CD4-positive, alpha-beta T cell treated with Interleukin-2 at 100 ng/mL for 4 hours (primary cell): ENCODE measurements around the gene COL5A2.

Experiments
- DNase-seq: peaks from one replicate; pipeline ENCODE4 v3.0.0-alpha.2; 2020; ENCODE audit warnings: low spot score

COL5A2 gene

DNA sequence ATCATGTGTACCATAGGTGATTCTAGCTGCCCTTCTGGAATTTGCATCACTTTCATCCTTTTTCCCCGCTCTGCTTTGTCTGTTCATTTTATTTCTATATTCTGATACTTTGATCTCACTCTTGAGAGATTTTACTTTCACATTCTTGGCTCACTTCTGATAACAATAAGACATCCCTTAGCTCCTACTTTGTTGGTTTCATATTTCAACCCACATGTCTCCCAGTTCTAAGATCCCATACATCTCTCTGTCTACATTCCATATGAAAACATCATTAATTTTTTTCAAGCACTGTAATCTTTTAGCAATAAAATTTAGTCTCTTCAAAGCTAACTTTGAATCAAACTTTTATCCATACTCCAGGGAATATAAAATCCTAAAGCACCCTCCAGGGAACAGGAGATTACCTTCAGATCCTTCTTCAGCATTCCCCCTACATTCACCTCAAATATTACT, 129.8 kb downstream of the COL5A2 start:
- no peak for DNase-seq

- no peak for DNase-seq
Observed at GRCh38 chr2:189048189-189048588, 131.4 kb downstream of the COL5A2 start.

DNA sequence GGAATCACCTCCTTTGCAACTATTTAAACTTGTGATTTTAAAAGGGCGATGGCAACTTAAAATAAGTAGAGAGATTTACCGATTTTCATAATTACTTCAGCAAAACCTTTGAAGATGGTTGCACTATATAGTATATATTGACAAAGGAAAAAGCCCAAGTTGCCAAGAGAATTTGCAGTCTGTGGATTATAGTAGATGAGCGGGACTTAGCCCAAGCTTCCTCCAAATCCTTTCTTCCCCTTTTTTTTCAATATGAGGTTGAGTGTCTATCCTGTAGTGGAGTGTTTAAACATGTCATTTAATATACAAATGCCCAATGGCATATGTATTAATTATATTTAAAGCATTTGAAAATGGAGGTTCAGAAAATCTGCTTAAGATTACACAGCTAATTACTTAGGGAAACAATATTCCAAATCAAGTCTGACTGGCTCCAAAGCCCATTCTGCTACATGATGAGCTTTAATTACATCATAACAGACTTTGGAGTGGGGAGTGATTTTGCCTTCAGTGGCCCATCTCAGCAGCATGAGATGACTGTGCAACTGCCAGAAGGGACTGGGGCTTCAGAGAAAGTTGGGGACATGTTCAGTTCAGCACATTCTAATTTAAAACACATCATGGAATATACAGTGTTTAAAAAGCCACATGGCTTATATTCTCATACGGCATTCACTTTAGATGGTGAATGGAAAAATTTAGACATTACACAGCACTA, 132.2 kb downstream of the COL5A2 start:
- DNase-seq = no peak

DNA sequence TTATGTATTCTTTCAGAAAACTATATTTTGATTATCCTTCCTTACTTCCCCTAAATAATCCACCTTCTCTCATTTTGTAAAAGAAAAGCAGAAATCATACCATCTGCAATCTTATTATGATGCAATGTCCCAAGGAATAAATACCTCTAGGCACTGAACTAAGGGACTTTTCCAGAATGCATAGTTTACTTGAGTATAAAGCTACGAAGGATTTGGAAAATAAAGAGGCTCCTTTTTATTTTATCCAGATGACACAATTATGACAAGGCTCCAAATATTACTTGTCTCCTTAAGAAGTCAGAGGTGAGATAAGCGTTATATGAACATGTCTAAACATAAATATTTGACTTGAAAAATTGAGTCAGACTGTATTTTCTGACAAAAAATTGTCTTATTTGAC, 133.2 kb downstream of the COL5A2 start:
- DNase-seq = no peak

DNA sequence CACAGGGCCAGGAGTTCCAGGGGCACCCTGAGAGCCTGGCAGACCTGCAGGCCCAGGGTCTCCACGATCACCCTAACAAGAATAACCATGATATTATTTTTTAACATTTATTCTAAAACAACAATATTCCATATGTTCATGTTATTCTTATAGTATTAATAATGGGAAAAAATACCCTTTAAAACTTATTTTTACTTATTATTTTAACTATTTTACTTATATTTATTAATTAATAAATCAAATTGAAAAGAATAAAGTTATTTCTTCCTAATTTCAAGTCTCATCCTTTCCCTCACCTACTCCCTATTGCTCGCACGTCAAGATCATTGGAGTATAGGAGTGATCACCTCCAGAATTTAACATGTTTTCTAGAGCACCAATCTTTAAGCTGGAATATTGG, 133.7 kb downstream of the COL5A2 start:
- DNase-seq = no peak

- DNase-seq = no peak
Observed at GRCh38 chr2:189037518-189037917, 142.0 kb downstream of the COL5A2 start.

- no peak for DNase-seq
Observed at GRCh38 chr2:189024901-189025618, 154.5 kb downstream of the COL5A2 start.

DNA sequence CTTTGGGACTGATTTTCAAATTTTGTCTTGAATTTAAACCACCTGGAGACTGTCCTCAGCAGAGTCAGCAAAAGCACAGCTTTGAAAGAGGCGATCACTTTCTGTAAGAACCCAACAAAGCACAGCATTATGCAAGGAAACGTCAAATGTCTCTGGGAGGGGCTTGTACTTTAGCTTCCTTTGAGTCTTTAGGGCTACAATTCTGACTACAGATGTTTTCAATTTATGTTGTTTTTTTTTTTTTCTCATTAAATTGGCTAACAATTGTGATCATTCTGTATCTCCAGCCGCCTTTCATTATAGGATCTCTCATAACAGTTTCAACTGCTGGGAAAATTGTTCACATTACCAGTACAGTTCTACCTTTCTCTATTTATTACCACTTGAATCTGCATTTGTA, 157.1 kb downstream of the COL5A2 start:
- DNase-seq = no peak

DNA sequence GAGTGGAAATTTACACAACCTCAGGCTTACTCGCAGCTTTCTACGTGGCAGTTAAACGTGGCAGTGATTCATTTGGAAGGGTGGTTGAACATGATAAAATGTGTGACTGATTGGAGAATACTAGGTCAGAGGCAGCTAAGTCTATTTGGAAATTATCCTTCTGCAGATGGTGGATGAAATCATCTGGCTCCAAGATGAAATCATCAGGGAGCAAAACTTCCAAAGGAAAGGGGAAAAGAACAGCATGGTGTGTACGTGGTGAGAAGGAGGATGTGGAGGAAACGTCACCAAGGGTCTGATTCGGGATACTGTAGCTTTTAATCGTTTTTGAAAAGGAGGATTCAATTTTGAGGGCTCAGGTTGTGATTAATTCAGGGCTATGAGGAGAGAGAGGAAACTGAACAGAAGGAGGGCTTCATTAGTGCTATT, 157.5 kb downstream of the COL5A2 start:
- DNase-seq = no peak

GRCh38 chr2:189020179-189020578, 159.4 kb downstream of the COL5A2 start:
- DNase-seq = no peak

DNA sequence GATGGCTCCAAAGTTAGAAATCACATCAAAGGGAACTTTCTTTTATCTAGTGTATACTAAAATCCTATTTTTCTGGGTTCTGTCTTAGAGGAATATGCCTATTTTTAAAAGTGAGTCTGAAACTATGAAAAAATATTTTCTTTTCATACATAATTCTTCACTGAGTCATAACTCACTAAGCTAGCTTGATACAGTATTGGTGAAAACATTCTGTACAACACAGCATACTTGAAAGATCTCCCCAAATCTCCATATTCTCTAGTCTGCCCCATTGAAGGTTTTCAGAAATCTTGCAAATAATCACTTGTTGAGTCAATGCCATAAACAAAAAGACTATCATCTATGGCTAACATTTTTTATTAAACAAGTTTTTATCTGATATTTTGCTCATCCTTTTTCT, 160.9 kb downstream of the COL5A2 start:
- no peak for DNase-seq

DNA sequence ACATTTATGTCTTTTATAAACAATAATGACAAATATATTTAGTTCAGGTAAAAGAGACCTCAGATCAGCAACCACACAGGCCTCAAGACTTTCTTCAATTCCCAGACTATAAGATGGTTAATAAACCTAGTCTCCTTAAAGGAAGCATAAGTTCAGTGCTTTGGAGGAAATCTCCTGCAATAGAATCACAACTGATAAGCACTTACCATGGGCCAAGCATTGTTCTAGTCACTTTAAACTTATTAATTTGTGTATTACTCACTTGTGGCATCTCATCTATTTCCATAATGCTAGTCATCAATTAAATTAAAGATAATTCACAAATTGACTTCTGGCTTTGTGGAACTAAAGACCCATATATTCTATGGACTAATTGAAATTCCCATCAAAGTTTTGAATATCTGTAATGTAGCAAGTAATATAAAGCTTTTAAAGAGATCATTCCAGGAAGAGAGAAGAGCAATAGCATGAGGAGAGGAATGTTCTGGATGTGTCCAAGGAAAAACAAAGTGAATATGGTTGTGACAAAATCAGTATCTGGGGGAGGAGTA, 163.2 kb downstream of the COL5A2 start:
- DNase-seq = no peak

- no peak for DNase-seq
Observed at GRCh38 chr2:189015359-189015758, 164.2 kb downstream of the COL5A2 start.

GRCh38 chr2:189014449-189015138, 165.0 kb downstream of the COL5A2 start:
- DNase-seq = no peak

- DNase-seq = no peak
Observed at GRCh38 chr2:189013671-189014448, 165.7 kb downstream of the COL5A2 start.

DNA sequence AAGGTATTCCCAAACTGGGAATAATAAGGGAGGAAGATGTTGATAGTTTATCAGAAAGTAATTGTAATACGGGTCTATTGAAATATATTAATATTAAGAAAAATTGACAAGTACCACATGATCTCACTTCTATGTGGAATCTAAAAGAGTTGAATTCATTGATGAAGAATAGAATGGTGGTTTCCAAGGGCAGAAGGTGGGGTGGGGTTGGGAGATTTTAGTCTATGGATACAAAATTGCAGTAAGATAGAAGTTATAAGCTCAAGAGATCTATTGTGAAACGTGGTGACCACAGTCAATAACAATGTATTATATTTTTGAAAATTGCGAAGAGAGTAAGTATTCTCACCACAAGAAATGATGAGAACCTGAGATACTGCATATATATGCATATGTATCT, 166.5 kb downstream of the COL5A2 start:
- DNase-seq = no peak

GRCh38 chr2:189012351-189012750, 167.2 kb downstream of the COL5A2 start:
- no peak for DNase-seq

- no peak for DNase-seq
Observed at GRCh38 chr2:189010536-189010935, 169.0 kb downstream of the COL5A2 start.

DNA sequence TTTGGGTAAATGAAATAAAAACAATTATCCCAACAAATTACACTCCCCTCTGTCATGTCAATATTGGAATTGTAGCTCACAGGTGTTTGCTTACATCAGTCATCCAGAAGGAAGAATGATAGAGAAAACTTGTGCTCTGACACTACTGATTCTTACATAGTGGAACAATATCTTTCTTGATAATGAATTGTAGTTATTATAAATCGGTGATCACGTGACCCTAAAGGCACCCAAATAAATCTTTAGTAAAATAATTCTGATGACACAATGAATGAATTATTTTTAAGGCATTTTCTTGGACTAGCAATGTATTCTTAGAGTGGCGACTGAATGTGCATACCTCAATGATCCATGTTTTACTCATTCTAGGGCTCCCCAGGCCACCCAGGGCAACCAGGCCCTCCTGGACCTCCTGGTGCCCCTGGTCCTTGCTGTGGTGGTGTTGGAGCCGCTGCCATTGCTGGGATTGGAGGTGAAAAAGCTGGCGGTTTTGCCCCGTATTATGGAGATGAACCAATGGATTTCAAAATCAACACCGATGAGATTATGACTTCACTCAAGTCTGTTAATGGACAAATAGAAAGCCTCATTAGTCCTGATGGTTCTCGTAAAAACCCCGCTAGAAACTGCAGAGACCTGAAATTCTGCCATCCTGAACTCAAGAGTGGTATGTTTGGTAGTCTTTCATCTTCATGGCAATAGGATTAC, 170.9 kb downstream of the COL5A2 start:
- no peak for DNase-seq

DNA sequence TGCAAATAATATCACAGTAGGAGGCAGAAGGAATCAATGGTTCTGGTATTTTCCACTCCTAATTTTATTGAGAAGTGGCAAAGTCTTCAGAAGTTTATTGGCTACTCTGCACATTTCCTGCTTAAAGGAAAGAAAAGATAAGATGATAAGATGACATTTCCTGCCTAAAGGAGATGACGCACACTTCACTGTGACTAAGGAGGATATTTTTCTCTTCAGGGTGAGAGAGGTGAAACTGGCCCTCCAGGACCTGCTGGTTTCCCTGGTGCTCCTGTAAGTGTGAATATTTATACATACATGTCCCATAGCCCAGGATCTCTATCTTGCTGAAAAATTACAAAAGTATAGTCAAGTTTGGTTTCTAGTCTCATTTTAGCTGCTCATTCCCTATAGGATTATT, 177.5 kb downstream of the COL5A2 start:
- DNase-seq = no peak

- no peak for DNase-seq
Observed at GRCh38 chr2:189000221-189000620, 179.3 kb downstream of the COL5A2 start.
